B cell (primary cell): ENCODE results near the gene CCBE1.
A peak's percentile ranks its signal among the peaks of the same experiment; 100 is the strongest.

Source experiments
- CTCF ChIP-seq: fragments of 200-600 bp; IDR thresholded peaks from one replicate; pipeline ENCODE4 v1.8.0; 2022; ENCODE audit warnings: antibody characterized with exemption, mild to moderate bottlenecking
- EZH2 ChIP-seq: IDR thresholded peaks from 2 replicates; pipeline ENCODE4 v1.6.1; 2012; ENCODE audit warnings: borderline replicate concordance, low read depth, mild to moderate bottlenecking, moderate library complexity, low read length; ENCODE audit not compliant: insufficient read depth, poor library complexity, severe bottlenecking

- peak; percentile 11 for TF ChIP-seq CTCF
- TF ChIP-seq EZH2: no peak
These were observed 65.5 kb downstream of the CCBE1 start for GRCh38 chr18:59631583-59632181.
